22Rv1 (cell line): ENCODE results near the gene ABCC12.

Experiments used
- CTCF ChIP-seq: fragments of 450-650 bp; IDR thresholded peaks from 2 replicates; pipeline ENCODE4 v1.5.1; 2017; ENCODE audit warnings: mild to moderate bottlenecking
- ZFX ChIP-seq: fragments of 450-650 bp; IDR thresholded peaks from 2 replicates; pipeline ENCODE4 v1.6.1; 2017; ENCODE audit warnings: antibody characterized with exemption, borderline replicate concordance

DNA sequence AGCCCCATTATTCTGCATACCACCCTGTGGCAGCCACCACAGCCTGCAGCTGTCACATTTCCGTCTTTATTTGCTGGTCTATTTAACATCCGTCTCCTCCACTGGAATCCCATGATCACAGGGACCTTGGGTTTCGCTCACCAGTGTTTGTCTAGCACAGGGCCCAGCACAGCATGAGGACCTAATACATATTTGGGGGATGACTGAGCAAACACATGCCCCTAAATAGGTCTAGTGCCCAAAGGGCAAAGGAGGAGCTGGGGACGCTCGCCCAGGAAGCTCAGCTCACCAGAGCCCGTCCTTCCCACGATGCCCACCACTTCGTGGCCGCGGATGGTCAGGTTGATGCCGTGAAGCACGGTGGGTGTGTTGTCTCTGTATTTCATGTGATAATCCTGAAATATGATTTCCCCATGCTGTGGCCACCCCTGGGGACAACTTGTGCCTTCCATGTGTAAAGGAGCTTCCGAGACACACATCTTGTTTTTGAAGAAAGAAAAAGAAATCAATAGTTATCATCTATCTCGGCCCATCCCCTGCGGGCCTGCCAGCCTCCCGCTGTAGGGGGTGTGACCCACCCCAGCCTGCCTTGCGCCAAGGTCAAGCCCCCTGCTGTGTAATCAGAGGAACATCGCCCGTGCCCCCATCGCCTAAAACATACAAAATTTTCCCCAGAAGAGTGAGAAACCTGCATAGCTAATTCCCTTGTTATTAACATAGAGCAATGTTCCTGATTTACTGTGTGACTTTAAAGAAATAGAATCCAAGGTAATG lies 21.0 kb upstream of the ABCC12 start:
- TF ChIP-seq CTCF: no peak
- TF ChIP-seq ZFX: no peak
